Spleen (tissue), 11 donors: Measurements from ENCODE around the gene PLEKHA5. TPM values are rescaled to one million over a fixed set of nuclear protein-coding genes. Genes with fewer than 3 reads are reported as not detected.

Experiments
- DNase-seq: peaks from one replicate; pipeline ENCODE4 v3.0.0-alpha.2; 2020
- H3K27ac ChIP-seq, 8 donors: fragments of 200-600 bp; sonication (generic) in 7 of 8; 1 replicate in 4 of 8; 2 replicates in 4 of 8; pipeline versions ENCODE4 v1.5.0 to v1.8.0; 2016 to 2021; ENCODE audit warnings: inconsistent platforms in 4 of 8, mild to moderate bottlenecking in 4 of 8, moderate library complexity in 1 of 8
- H3K27me3 ChIP-seq, 7 donors: fragments of 200-600 bp; sonication (generic) in 6 of 7; replicated peaks in 1 of 7; 1 replicate in 4 of 7; 2 replicates in 3 of 7; pipeline versions ENCODE4 v1.5.0 to v1.8.0; 2016 to 2021; ENCODE audit warnings: inconsistent platforms in 3 of 7, mild to moderate bottlenecking in 1 of 7
- H3K36me3 ChIP-seq, 6 donors: fragments of 200-600 bp; sonication (generic) in 5 of 6; 1 replicate in 4 of 6; 2 replicates in 2 of 6; pipeline versions ENCODE4 v1.5.0 to v1.8.0; 2016 to 2021; ENCODE audit warnings: inconsistent platforms in 2 of 6
- H3K4me1 ChIP-seq, 6 donors: fragments of 200-600 bp; sonication (generic) in 5 of 6; 1 replicate in 3 of 6; 2 replicates in 3 of 6; pipeline versions ENCODE4 v1.5.0 to v1.8.0; 2016 to 2021; ENCODE audit warnings: inconsistent platforms in 3 of 6
- H3K4me3 ChIP-seq, 8 donors: fragments of 200-600 bp; sonication (generic) in 7 of 8; 1 replicate in 4 of 8; 2 replicates in 4 of 8; pipeline versions ENCODE4 v1.5.0 to v1.8.0; 2016 to 2021; ENCODE audit warnings: inconsistent platforms in 4 of 8, mild to moderate bottlenecking in 4 of 8, moderate library complexity in 2 of 8
- H3K9me3 ChIP-seq, 8 donors: fragments of 200-600 bp; sonication (generic) in 7 of 8; 1 replicate in 4 of 8; 2 replicates in 4 of 8; pipeline versions ENCODE4 v1.5.0 to v1.8.0; 2016 to 2021; ENCODE audit warnings: inconsistent platforms in 4 of 8
- CTCF ChIP-seq, 11 experiments: fragments of 200-600 bp in 7 of 11; fragments of 450-650 bp in 4 of 11; sonication (generic) in 4 of 11; IDR thresholded peaks in 8 of 11; conservative IDR thresholded peaks in 3 of 11; 1 replicate in 7 of 11; 2 replicates in 4 of 11; pipeline versions ENCODE4 v1.4.0 to v1.8.0; 2016 to 2021; ENCODE audit warnings: antibody characterized with exemption in 11 of 11, inconsistent platforms in 4 of 11, mild to moderate bottlenecking in 1 of 11
- POLR2A ChIP-seq, 3 donors: fragments of 450-650 bp; IDR thresholded peaks; one replicate each; pipeline ENCODE4 v1.5.1; 2017; ENCODE audit warnings: antibody characterized with exemption in 3 of 3, mild to moderate bottlenecking in 1 of 3
- POLR2AphosphoS5 ChIP-seq, 3 donors: sonication (generic); formaldehyde crosslinking; IDR thresholded peaks; one replicate each; pipeline ENCODE4 v1.5.1; 2017; ENCODE audit warnings: antibody characterized with exemption in 3 of 3
- WGBS, 5 donors: extraction: QIAGEN DNeasy Blood & Tissue Kit in 3 of 5; methylation state at CpG; one replicate each; pipeline versions ENCODE4 v1.1.5 to v1.1.7; 2013 to 2018; 5-methylcytosine and 5-hydroxymethylcytosine counted together
- intact Hi-C: fragments of 100-400 bp; cut with DNase I; formaldehyde crosslinking; loops from one replicate; pipeline ENCODE4 v1.15.0; 2023; ENCODE audit warnings: low total_unique reads
- polyA plus RNA-seq, 3 donors: library from polyadenylated mRNA; stranded (reverse); fragments of 200-250 nt; gene quantifications; one replicate each; pipeline ENCODE4 v1.2.1, GENCODE V29; 2013
- total RNA-seq, 7 donors: library from RNA; depleted of rRNA in 3 of 7; stranded (reverse); fragments of >200 nt in 3 of 7; fragmentation: NEBNext Ultra II Directional in 4 of 7; extraction: Animal tissue kit (Norgen Biotek cat#: 25700) in 4 of 7; gene quantifications; one replicate each; pipeline versions ENCODE4 v1.1.0 to v1.2.1, GENCODE V29; 2016 to 2021
- donor health status: healthy with polysubstance abuse.
- donor health status: DM: no; HTN: no; CAD: no; lungs with moderate emphysema.
- donor health status: DM: no; HTN: no; CAD: no.
- donor health status: Bipolar disorder and iron deficiency.
- donor health status: healthy.
- donor health status: DM: no; HTN: no; CAD: no.
- donor health status: DM: yes; HTN: yes; CAD: no.

Gene PLEKHA5
- total and polyA plus RNA-seq, 10 donors = 1.3 to 13.6 (median 6.5) TPM

GRCh38 chr12:19113464-19113863 is 16.1 kb upstream of the PLEKHA5 start:
- WGBS, 5 donors = 85 to 93% (median 90%) methylated on average over 3 of the region's 3 CpGs
- H3K36me3 ChIP-seq = no peaks in the 10 kb centered on the region
- H3K9me3 ChIP-seq = no peaks in the 10 kb centered on the region
- no peak overlapping the region for H3K27ac ChIP-seq
- no peak for DNase-seq
- H3K4me3 ChIP-seq = no peak overlapping the region
- TF ChIP-seq CTCF (IDR thresholded peaks at IDR 0.05 in 8 of 11, conservative IDR thresholded peaks at IDR 0.05 in 3 of 11) (no peak), POLR2AphosphoS5 (IDR thresholded peaks at IDR 0.05) (no peak), POLR2A (IDR thresholded peaks at IDR 0.05) (no peak)
- intact Hi-C loops = no loop called here
- no peaks in the 10 kb centered on the region for H3K4me1 ChIP-seq
- no peaks in the 10 kb centered on the region for H3K27me3 ChIP-seq

GRCh38 chr12:19115285-19115684 is 14.2 kb upstream of the PLEKHA5 start:
- TF ChIP-seq CTCF (IDR thresholded peaks at IDR 0.05 in 8 of 11, conservative IDR thresholded peaks at IDR 0.05 in 3 of 11) = no peak
- H3K27me3 ChIP-seq = no peaks in the 10 kb centered on the region
- H3K4me1 ChIP-seq = no peaks in the 10 kb centered on the region
- intact Hi-C loops = no loop called here
- WGBS, 5 donors = 77 to 93% (median 88%) methylated on average over 1 of the region's 1 CpG
- DNase-seq = no peak
- H3K27ac ChIP-seq = no peak overlapping the region
- no peak overlapping the region for H3K4me3 ChIP-seq
- no peaks in the 10 kb centered on the region for H3K36me3 ChIP-seq
- no peaks in the 10 kb centered on the region for H3K9me3 ChIP-seq

- Histone ChIP-seq H3K27ac (no peak overlapping the region), H3K9me3 (no peaks in the 10 kb centered on the region), H3K36me3 (no peaks in the 10 kb centered on the region), H3K27me3 (no peaks in the 10 kb centered on the region), H3K4me1 (no peaks in the 10 kb centered on the region), H3K4me3 (no peak overlapping the region)
- intact Hi-C loops = no loop called here
- WGBS, 5 donors = 89 to 98% (median 92%) methylated on average over 3 of the region's 3 CpGs
- no peak for TF ChIP-seq CTCF (IDR thresholded peaks at IDR 0.05 in 8 of 11, conservative IDR thresholded peaks at IDR 0.05 in 3 of 11)
- DNase-seq = no peak
These were observed 10.1 kb upstream of the PLEKHA5 start for GRCh38 chr12:19119440-19119839.

- Histone ChIP-seq H3K27ac (no peak overlapping the region), H3K9me3 (peaks cover 0 to 3% (median 0%) of the 10 kb centered on the region in 8 donors), H3K27me3 (no peaks in the 10 kb centered on the region), H3K4me1 (no peaks in the 10 kb centered on the region), H3K36me3 (no peaks in the 10 kb centered on the region), H3K4me3 (no peak overlapping the region)
- DNase-seq = no peak
- intact Hi-C loops = no loop called here
- TF ChIP-seq POLR2AphosphoS5 (IDR thresholded peaks at IDR 0.05) (no peak), CTCF (IDR thresholded peaks at IDR 0.05 in 8 of 11, conservative IDR thresholded peaks at IDR 0.05 in 3 of 11) (no peak), POLR2A (IDR thresholded peaks at IDR 0.05) (no peak)
- WGBS, 5 donors = 53 to 64% (median 60%) methylated on average over 3 of the region's 3 CpGs
These were observed 8.7 kb upstream of the PLEKHA5 start for GRCh38 chr12:19120795-19121194.
